Renal cortical epithelial cell (primary cell): Measurements from ENCODE around the gene CEACAM18. TPM values are rescaled to one million over a fixed set of nuclear protein-coding genes. Genes with fewer than 3 reads are reported as not detected.

Experiments
- DNase-seq: peaks from one replicate; pipeline ENCODE4 v3.0.0-alpha.2; 2011; ENCODE audit warnings: low read depth
- total RNA-seq: library from RNA; depleted of rRNA; stranded (reverse); fragments of >200 nt; gene quantifications from 2 replicates; pipeline ENCODE4 v1.2.3, GENCODE V29; 2014

The CEACAM18 gene
- total RNA-seq, 1 donor from 2014 or later = not detected

- DNase-seq = no peak
These were observed 53.3 kb downstream of the CEACAM18 start, which contains the start of gene SIGLEC6 for GRCh38 chr19:51531349-51532315. Gene SIGLEC6, minus strand, starts transcription at chr19:51531670. Its CDS starts 22 bp downstream, at chr19:51531648.

GRCh38 chr19:51535535-51535934, 57.2 kb downstream of the CEACAM18 start:
- DNase-seq = no peak

DNA sequence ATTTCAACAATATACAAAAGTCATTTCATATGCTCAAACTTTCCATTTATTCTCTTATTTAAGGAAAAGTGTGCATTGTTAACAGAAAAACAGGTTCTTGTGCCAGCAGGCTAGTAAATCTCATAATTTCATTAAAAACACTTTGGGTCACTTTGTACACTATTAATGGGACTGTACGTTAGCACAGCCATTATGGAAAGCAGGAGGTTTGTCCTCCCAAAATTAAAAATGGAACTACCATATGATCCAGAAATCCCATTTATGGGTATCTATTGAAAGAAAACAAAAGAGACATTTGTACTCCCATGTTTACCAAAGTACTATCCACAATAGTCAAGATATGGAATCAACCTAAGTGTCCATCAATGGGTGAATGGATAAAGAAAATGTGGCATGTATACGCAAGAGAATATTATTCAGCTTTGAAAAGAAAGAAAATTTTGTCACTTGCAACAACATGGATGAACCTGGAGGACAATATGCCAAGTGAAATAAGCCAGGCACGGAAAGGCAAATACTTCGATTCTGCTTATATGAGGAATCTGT, 61.6 kb downstream of the CEACAM18 start:
- DNase-seq = no peak

Other genes starting within 250 kb of the CEACAM18 start
- not detected in 2 replicates for gene SIGLECL1, start 227.5 kb upstream of the CEACAM18 start, total RNA-seq
- 0.05 TPM in 1 of 2 replicates, not detected in the other for gene IGLON5, start 166.9 kb upstream of the CEACAM18 start, total RNA-seq
- gene VSIG10L, start 136.4 kb upstream of the CEACAM18 start, total RNA-seq = 0.17 and 1.2 TPM in 2 replicates
- 58.2 and 74.0 TPM in 2 replicates for gene ETFB, start 112.2 kb upstream of the CEACAM18 start, total RNA-seq
- not detected in 2 replicates for gene CLDND2, start 109.5 kb upstream of the CEACAM18 start, total RNA-seq
- gene NKG7, start 105.9 kb upstream of the CEACAM18 start, total RNA-seq = not detected in 2 replicates
- gene LIM2, start 90.6 kb upstream of the CEACAM18 start, total RNA-seq = not detected in 2 replicates
- gene C19orf84, start 87.9 kb upstream of the CEACAM18 start, total RNA-seq = not detected in 2 replicates
- gene SIGLEC10, start 60.9 kb upstream of the CEACAM18 start, total RNA-seq = not detected in 2 replicates
- not detected in 2 replicates for gene SIGLEC8, start 20.1 kb upstream of the CEACAM18 start, total RNA-seq
- gene SIGLEC12, start 23.3 kb downstream of the CEACAM18 start, total RNA-seq = not detected in 2 replicates
- gene SIGLEC6, start 53.1 kb downstream of the CEACAM18 start, total RNA-seq = not detected in 2 replicates
- 3.3 and 12.5 TPM in 2 replicates for gene ZNF175, start 92.7 kb downstream of the CEACAM18 start, total RNA-seq
- gene SIGLEC5, start 151.9 kb downstream of the CEACAM18 start, total RNA-seq = not detected in 2 replicates
- gene SIGLEC14, start 168.3 kb downstream of the CEACAM18 start, total RNA-seq = not detected in 2 replicates
- 1.7 and 3.5 TPM in 2 replicates for gene SPACA6, start 214.8 kb downstream of the CEACAM18 start, total RNA-seq
- gene HAS1, start 245.5 kb downstream of the CEACAM18 start, total RNA-seq = 0.17 TPM in 1 of 2 replicates, not detected in the other